ENCODE results near the gene SNX25.

Gene SNX25

GRCh38 chr4:185282968-185283367 is 73.6 kb downstream of the SNX25 start:
- Histone ChIP-seq H3K36me3 (ENCODE audit: control insufficient read depth, low read length) (peaks cover 16% of the 10 kb centered on the region), H3F3A (ENCODE audit: control insufficient read depth, insufficient read depth) (0 out of 2 replicates have a peak, but pooled peaks cover 3% of the 10 kb centered on the region), H3K4me2 (ENCODE audit: low read length) (no peak overlapping the region), H4K20me1 (ENCODE audit: control insufficient read depth, insufficient read depth, low read depth, low read length) (no peaks in the 10 kb centered on the region), H3K9me3 (ENCODE audit: control insufficient read depth, insufficient read depth, low read length) (no peaks in the 10 kb centered on the region), H3K27me3 (ENCODE audit: control insufficient read depth, low read length) (no peaks in the 10 kb centered on the region), H3K9me2 (replicated peaks; ENCODE audit: control insufficient read depth, low read length) (no peaks in the 10 kb centered on the region), H3K4me3 (ENCODE audit: low read length) (no peak overlapping the region), H3K79me2 (ENCODE audit: control insufficient read depth, low read length) (no peaks in the 10 kb centered on the region), H3K27ac (ENCODE audit: low read depth, low read length) (no peak overlapping the region), H3K4me1 (ENCODE audit: control insufficient read depth, low read length) (no peaks in the 10 kb centered on the region)
- no peak for TF ChIP-seq CTCF (IDR thresholded peaks at IDR 0.05; ENCODE audit: low read depth, low read length, poor library complexity, severe bottlenecking)
- no peak for TF ChIP-seq EZH2phosphoT487 (IDR thresholded peaks at IDR 0.05; ENCODE audit: borderline replicate concordance, low read length)

- Histone ChIP-seq H3K27ac (ENCODE audit: low read depth, low read length) (no peak overlapping the region), H3F3A (ENCODE audit: control insufficient read depth, insufficient read depth) (no peaks in the 10 kb centered on the region), H3K4me2 (ENCODE audit: low read length) (no peak overlapping the region), H3K79me2 (ENCODE audit: control insufficient read depth, low read length) (no peaks in the 10 kb centered on the region), H3K9me3 (ENCODE audit: control insufficient read depth, insufficient read depth, low read length) (no peaks in the 10 kb centered on the region), H3K4me3 (ENCODE audit: low read length) (no peak overlapping the region), H4K20me1 (ENCODE audit: control insufficient read depth, insufficient read depth, low read depth, low read length) (no peaks in the 10 kb centered on the region), H3K4me1 (ENCODE audit: control insufficient read depth, low read length) (no peaks in the 10 kb centered on the region), H3K9me2 (replicated peaks; ENCODE audit: control insufficient read depth, low read length) (no peaks in the 10 kb centered on the region), H3K36me3 (ENCODE audit: control insufficient read depth, low read length) (peaks cover 19% of the 10 kb centered on the region), H3K27me3 (ENCODE audit: control insufficient read depth, low read length) (no peaks in the 10 kb centered on the region)
- no peak for TF ChIP-seq CTCF (IDR thresholded peaks at IDR 0.05; ENCODE audit: low read depth, low read length, poor library complexity, severe bottlenecking)
- TF ChIP-seq EZH2phosphoT487 (IDR thresholded peaks at IDR 0.05; ENCODE audit: borderline replicate concordance, low read length): no peak
Observed at GRCh38 chr4:185283723-185284122, 74.3 kb downstream of the SNX25 start.

- no peaks in the 10 kb centered on the region for H3F3A ChIP-seq (ENCODE audit: control insufficient read depth, insufficient read depth)
- H3K36me3 ChIP-seq (ENCODE audit: control insufficient read depth, low read length): peaks cover 39% of the 10 kb centered on the region
- H3K9me2 ChIP-seq (replicated peaks; ENCODE audit: control insufficient read depth, low read length): no peaks in the 10 kb centered on the region
- no peaks in the 10 kb centered on the region for H3K27me3 ChIP-seq (ENCODE audit: control insufficient read depth, low read length)
- H3K9me3 ChIP-seq (ENCODE audit: control insufficient read depth, insufficient read depth, low read length): no peaks in the 10 kb centered on the region
- H4K20me1 ChIP-seq (ENCODE audit: control insufficient read depth, insufficient read depth, low read depth, low read length): no peaks in the 10 kb centered on the region
- TF ChIP-seq CTCF (IDR thresholded peaks at IDR 0.05; ENCODE audit: low read depth, low read length, poor library complexity, severe bottlenecking) (no peak), EZH2phosphoT487 (IDR thresholded peaks at IDR 0.05; ENCODE audit: borderline replicate concordance, low read length) (no peak)
- H3K27ac ChIP-seq (ENCODE audit: low read depth, low read length): no peak overlapping the region
- H3K4me1 ChIP-seq (ENCODE audit: control insufficient read depth, low read length): no peaks in the 10 kb centered on the region
- no peak overlapping the region for H3K4me2 ChIP-seq (ENCODE audit: low read length)
- no peak overlapping the region for H3K4me3 ChIP-seq (ENCODE audit: low read length)
- H3K79me2 ChIP-seq (ENCODE audit: control insufficient read depth, low read length): no peaks in the 10 kb centered on the region
Observed at GRCh38 chr4:185285632-185286393, 76.4 kb downstream of the SNX25 start.
